Neural cell (in vitro differentiated cells): ENCODE measurements around the gene ACBD6.

Source experiments
- POLR2AphosphoS5 ChIP-seq: IDR thresholded peaks from 2 replicates; pipeline ENCODE4 v1.6.1; 2012
- TAF1 ChIP-seq: IDR thresholded peaks from 2 replicates; pipeline ENCODE4 v1.6.1; 2012; ENCODE audit warnings: low read depth
- TF ChIP-seq, protein P1 (sequence below): fragments of 450-650 bp; IDR thresholded peaks from 2 replicates; pipeline ENCODE4 v1.5.1; 2014; ENCODE audit warnings: antibody characterized with exemption, mild to moderate bottlenecking, moderate library complexity; ENCODE audit not compliant: poor library complexity, severe bottlenecking

DNA sequence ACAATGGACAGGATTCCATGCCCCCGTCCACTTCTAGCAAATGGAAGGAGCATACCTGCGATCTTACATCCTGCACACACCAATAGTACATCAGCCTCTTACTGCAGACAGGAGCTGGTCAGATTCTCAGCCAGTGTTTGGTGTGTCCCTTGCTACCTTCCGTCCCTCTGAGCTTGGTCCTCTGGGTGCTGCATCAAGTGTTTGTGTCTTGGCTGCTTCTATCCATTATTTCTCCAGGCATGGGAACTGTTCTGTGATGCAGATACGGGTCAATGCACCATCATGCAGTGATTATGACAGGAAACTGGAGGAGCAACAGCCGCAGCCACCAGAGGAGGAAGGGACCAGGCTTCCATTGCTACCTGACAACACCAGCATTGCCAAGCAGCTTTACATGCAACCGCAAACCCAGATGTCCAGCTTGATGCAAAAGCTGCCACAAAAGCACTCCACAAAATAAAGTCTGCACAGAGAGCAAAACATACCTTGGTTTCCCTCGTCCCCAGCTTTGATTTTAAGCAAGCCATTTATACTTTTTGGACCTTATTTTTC is 34.5 kb upstream of the ACBD6 start:
- TF ChIP-seq, protein P1, sequence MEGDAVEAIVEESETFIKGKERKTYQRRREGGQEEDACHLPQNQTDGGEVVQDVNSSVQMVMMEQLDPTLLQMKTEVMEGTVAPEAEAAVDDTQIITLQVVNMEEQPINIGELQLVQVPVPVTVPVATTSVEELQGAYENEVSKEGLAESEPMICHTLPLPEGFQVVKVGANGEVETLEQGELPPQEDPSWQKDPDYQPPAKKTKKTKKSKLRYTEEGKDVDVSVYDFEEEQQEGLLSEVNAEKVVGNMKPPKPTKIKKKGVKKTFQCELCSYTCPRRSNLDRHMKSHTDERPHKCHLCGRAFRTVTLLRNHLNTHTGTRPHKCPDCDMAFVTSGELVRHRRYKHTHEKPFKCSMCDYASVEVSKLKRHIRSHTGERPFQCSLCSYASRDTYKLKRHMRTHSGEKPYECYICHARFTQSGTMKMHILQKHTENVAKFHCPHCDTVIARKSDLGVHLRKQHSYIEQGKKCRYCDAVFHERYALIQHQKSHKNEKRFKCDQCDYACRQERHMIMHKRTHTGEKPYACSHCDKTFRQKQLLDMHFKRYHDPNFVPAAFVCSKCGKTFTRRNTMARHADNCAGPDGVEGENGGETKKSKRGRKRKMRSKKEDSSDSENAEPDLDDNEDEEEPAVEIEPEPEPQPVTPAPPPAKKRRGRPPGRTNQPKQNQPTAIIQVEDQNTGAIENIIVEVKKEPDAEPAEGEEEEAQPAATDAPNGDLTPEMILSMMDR: no peak
- TF ChIP-seq TAF1: no peak
- no peak for TF ChIP-seq POLR2AphosphoS5
